Duodenal mucosa (tissue), 2 donors: ENCODE measurements around the gene CNTNAP2.

ENCODE experiments used
- H3K27ac ChIP-seq: one replicate; pipeline ENCODE4 v1.7.0; 2013; ENCODE audit warnings: low read depth, low read length
- H3K27me3 ChIP-seq, 2 donors: one replicate each; pipeline ENCODE4 v1.7.0; 2013; ENCODE audit warnings: low read length in 2 of 2, control low read depth in 1 of 2; ENCODE audit not compliant: insufficient read depth in 2 of 2, control insufficient read depth in 1 of 2
- H3K36me3 ChIP-seq, 2 donors: one replicate each; pipeline ENCODE4 v1.7.0; 2013; ENCODE audit warnings: low read length in 2 of 2, control low read depth in 1 of 2; ENCODE audit not compliant: insufficient read depth in 2 of 2, control insufficient read depth in 1 of 2
- H3K4me1 ChIP-seq, 2 donors: one replicate each; pipeline ENCODE4 v1.7.0; 2013; ENCODE audit warnings: low read length in 2 of 2, control low read depth in 1 of 2; ENCODE audit not compliant: insufficient read depth in 2 of 2, control insufficient read depth in 1 of 2
- H3K4me3 ChIP-seq, 2 donors: one replicate each; pipeline ENCODE4 v1.7.0; 2013; ENCODE audit warnings: low read length in 2 of 2, low read depth in 1 of 2
- H3K9ac ChIP-seq, 2 donors: one replicate each; pipeline ENCODE4 v1.7.0; 2013; ENCODE audit warnings: low read length in 2 of 2, low read depth in 1 of 2
- H3K9me3 ChIP-seq, 2 donors: one replicate each; pipeline ENCODE4 v1.7.0; 2013; ENCODE audit warnings: low read length in 2 of 2, control low read depth in 1 of 2; ENCODE audit not compliant: control insufficient read depth in 1 of 2

Gene CNTNAP2

DNA sequence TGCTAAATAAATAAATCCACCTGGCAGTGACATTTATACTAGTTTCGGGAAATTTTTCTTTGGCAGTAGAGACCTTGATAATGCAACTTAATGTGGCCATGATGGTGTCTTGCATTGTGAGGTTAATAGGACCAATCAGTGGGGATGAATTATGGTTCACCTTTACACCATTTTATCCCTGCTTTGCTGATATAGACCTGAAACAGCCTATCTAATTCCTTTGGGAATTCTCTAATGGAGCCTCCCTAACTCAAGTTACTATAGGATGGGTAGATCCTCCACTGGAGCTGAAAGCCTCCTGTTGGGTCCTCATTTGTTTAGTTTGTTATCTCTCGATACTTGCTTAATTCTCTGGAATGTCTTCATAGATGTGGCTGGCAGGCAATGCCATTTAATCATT lies 276.7 kb downstream of the CNTNAP2 start:
- H3K27me3 ChIP-seq: no peaks in the 10 kb centered on the region
- no peak overlapping the region for H3K27ac ChIP-seq
- H3K9ac ChIP-seq: no peak overlapping the region
- peaks cover 3 to 7% of the 10 kb centered on the region in 2 donors for H3K9me3 ChIP-seq
- H3K4me1 ChIP-seq: no peaks in the 10 kb centered on the region
- no peaks in the 10 kb centered on the region for H3K36me3 ChIP-seq
- H3K4me3 ChIP-seq: no peak overlapping the region

DNA sequence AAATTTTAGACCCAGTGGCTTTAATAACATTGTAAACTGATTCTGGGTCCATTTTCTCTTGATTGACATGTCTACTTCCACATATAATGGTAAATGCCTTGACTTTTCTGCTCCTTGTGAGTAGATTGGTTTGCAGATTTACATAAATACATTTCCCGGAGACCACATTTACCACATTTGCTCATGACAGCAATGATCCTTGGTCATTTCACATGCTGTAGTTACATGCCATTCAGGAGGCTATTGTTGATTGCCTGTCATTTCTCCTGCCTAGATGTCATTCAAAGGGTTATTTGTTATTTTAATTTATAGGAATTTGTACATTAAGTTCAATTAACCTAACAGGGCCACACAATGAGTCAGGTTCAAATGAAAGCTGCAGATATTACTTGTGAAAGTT lies 280.5 kb downstream of the CNTNAP2 start:
- Histone ChIP-seq H3K9me3 (peaks cover 7 to 9% of the 10 kb centered on the region in 2 donors), H3K9ac (no peak overlapping the region), H3K36me3 (no peaks in the 10 kb centered on the region), H3K4me1 (no peaks in the 10 kb centered on the region), H3K27ac (no peak overlapping the region), H3K4me3 (no peak overlapping the region), H3K27me3 (no peaks in the 10 kb centered on the region)

DNA sequence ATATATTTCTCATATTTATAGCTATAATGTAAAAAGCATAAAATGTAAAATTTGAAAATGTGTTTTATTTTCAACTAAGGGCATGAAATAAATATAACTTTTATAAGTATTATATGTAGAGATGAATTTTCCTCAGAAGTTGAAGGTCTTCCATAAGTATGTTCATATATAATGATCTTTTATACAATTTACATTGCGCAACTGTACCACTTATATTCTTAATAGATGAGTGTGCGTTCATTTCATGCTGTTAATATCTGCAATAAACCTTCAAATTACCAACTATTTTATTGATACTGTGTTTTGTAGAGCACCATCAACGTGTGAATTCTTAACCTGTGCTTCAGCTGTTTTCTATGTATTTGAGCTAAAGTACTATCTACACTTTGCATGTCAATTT lies 285.3 kb downstream of the CNTNAP2 start:
- Histone ChIP-seq H3K4me1 (no peaks in the 10 kb centered on the region), H3K36me3 (no peaks in the 10 kb centered on the region), H3K27ac (no peak overlapping the region), H3K9me3 (peaks cover 3 to 6% of the 10 kb centered on the region in 2 donors), H3K9ac (no peak overlapping the region), H3K4me3 (no peak overlapping the region), H3K27me3 (no peaks in the 10 kb centered on the region)

DNA sequence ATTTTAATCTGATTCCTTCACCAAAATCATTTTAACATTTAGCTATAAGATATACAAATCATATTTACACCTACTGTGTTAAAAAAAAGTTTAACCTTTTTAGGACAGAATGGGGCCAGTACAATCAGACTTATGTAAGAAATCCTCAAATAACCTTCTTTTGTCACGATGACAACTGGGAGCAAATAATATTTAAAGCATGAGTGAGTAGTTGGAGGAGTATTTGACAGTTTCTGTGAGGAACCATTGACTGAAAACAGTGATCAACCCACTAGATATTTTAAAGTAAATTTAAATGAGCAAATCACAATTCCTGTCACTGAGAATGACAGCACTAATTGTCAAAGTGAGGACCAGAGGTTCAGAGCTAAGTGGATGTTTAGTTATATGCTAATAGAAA lies 289.1 kb downstream of the CNTNAP2 start:
- Histone ChIP-seq H3K9me3 (peaks cover 1 to 8% of the 10 kb centered on the region in 2 donors), H3K4me3 (no peak overlapping the region), H3K4me1 (no peaks in the 10 kb centered on the region), H3K9ac (no peak overlapping the region), H3K36me3 (no peaks in the 10 kb centered on the region), H3K27ac (no peak overlapping the region), H3K27me3 (no peaks in the 10 kb centered on the region)

DNA sequence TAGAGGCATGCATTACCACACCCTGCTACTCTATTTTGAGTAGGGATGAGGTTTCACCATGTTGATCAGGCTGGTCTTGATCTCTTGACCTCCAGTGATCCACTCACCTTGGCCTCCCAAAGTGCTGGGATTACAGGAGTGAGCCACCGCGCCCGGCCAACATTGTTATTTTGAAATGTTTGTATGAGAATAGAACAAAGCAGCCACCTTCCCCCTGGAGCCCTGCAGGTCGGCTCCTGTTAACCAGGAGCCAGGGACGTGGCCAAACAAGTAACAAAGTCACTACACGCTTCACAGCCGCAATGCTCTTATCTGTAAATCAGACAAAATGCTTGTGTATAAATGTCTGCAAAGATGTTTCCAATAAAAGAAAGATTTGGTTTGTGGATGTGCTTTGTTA lies 295.4 kb downstream of the CNTNAP2 start:
- Histone ChIP-seq H3K9me3 (peaks cover 8 to 14% of the 10 kb centered on the region in 2 donors), H3K9ac (no peak overlapping the region), H3K27me3 (no peaks in the 10 kb centered on the region), H3K4me3 (no peak overlapping the region), H3K4me1 (no peaks in the 10 kb centered on the region), H3K27ac (no peak overlapping the region), H3K36me3 (no peaks in the 10 kb centered on the region)

DNA sequence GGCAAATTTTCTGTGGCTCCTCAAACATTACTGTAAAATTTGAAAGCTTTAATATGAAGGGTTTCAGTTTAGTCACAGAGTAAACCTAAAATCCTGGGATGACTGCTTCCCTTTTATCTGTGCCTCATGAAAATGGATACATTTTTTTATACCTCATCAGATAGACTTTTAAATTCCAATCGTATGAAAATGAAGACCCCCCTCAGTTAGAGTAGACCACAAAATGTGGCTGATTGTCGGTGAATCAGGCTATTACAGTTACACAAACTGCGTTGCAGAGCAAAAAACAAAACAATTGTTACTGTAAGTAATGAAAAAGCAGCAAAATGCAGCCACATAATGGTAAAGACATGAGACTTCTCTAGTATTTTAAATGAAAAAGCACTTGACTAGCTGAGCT lies 296.2 kb downstream of the CNTNAP2 start:
- Histone ChIP-seq H3K9ac (no peak overlapping the region), H3K27ac (no peak overlapping the region), H3K36me3 (no peaks in the 10 kb centered on the region)

DNA sequence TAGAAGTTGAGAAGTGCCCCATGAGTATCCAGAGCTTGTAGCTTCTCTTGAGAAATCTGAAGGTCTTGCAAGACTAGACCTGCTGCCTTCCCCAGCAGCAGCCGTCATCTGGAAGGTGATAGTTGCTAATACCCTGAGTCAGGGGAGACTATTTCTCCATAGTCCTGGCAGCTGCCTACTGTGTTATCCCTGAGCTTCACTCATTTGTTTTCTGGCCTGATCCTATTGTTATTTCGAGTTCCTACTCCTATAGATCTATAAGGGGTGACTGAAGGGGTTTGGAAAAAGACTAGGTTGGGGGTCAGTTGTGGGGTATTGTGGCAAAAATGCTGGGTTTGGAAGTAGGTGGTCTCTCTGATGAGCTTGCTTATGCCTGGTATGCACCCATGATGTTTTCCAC lies 297.8 kb downstream of the CNTNAP2 start:
- no peaks in the 10 kb centered on the region for H3K4me1 ChIP-seq
- H3K27ac ChIP-seq: no peak overlapping the region
- no peaks in the 10 kb centered on the region for H3K36me3 ChIP-seq
- no peak overlapping the region for H3K4me3 ChIP-seq
- peaks cover 8 to 14% of the 10 kb centered on the region in 2 donors for H3K9me3 ChIP-seq
- H3K9ac ChIP-seq: no peak overlapping the region
- H3K27me3 ChIP-seq: no peaks in the 10 kb centered on the region

More for the DNA sequence above, 296.2 kb downstream of the CNTNAP2 start:
- Histone ChIP-seq H3K4me1 (no peaks in the 10 kb centered on the region), H3K27me3 (no peaks in the 10 kb centered on the region), H3K4me3 (no peak overlapping the region), H3K9me3 (peaks cover 8 to 14% of the 10 kb centered on the region in 2 donors)

DNA sequence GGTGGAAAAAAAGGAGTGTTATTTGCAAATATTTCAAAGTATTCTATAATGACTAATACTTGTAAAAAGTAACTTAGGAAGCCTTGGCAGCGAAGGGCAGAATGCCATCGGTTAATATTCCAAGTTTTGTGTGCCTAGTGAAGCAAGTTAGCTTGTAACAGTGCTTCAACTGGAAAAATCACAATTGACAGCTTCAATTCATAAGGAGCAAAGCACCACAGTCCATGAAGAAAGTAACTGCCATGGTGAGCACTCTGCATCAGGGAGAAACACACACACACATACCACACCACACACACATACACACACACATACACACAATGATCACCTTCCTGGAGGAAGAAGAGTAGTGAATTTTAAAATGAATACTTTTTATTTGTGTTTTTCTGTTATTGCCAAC lies 298.3 kb downstream of the CNTNAP2 start:
- no peaks in the 10 kb centered on the region for H3K27me3 ChIP-seq
- no peaks in the 10 kb centered on the region for H3K4me1 ChIP-seq
- no peaks in the 10 kb centered on the region for H3K36me3 ChIP-seq
- no peak overlapping the region for H3K4me3 ChIP-seq
- H3K9me3 ChIP-seq: peaks cover 6 to 14% of the 10 kb centered on the region in 2 donors
- no peak overlapping the region for H3K27ac ChIP-seq
- H3K9ac ChIP-seq: no peak overlapping the region

DNA sequence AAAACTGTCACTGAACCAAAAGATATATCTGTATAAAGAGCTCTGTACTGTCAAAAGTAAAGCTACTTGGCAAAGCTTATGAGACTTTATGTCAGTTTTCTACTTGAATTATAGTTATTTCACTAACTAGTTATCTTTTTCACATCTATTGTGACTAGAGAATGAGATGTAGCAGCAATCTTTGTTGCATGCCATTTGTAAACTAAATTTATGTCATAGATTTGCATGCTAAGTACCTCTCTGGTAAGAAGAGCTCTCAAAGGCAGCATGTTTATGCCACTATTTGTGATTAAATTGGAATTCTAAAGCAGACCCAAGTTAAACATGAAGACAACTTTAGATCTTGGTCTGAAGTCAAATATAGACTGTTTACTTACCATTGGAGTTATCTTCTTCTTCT lies 300.6 kb downstream of the CNTNAP2 start:
- no peak overlapping the region for H3K4me3 ChIP-seq
- no peak overlapping the region for H3K9ac ChIP-seq
- H3K4me1 ChIP-seq: no peaks in the 10 kb centered on the region
- H3K27me3 ChIP-seq: no peaks in the 10 kb centered on the region
- H3K27ac ChIP-seq: no peak overlapping the region
- H3K9me3 ChIP-seq: peaks cover 3 to 14% of the 10 kb centered on the region in 2 donors
- no peaks in the 10 kb centered on the region for H3K36me3 ChIP-seq

DNA sequence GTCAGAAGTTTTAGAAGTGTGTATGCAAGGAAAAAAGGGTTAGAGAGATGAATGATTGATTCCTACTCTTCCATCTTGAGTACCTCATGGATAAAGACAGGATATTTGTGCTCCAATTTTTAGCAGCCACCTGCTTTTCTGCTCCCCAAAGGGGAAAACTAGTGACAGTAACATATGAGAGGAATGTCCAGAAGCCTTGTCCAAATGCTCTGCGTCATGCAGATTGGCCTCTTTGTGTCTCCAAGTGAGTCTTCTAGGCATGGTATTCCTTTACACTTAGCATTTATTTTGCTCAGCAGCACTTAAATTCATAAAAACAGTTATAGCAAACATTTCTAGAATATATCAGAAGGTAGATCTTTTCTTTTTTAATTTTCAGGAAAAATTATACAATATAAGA lies 306.8 kb downstream of the CNTNAP2 start:
- peaks cover 0 to 3% of the 10 kb centered on the region in 2 donors for H3K9me3 ChIP-seq
- no peak overlapping the region for H3K27ac ChIP-seq
- H3K9ac ChIP-seq: no peak overlapping the region
- no peaks in the 10 kb centered on the region for H3K36me3 ChIP-seq
- no peak overlapping the region for H3K4me3 ChIP-seq
- H3K27me3 ChIP-seq: no peaks in the 10 kb centered on the region
- no peaks in the 10 kb centered on the region for H3K4me1 ChIP-seq

DNA sequence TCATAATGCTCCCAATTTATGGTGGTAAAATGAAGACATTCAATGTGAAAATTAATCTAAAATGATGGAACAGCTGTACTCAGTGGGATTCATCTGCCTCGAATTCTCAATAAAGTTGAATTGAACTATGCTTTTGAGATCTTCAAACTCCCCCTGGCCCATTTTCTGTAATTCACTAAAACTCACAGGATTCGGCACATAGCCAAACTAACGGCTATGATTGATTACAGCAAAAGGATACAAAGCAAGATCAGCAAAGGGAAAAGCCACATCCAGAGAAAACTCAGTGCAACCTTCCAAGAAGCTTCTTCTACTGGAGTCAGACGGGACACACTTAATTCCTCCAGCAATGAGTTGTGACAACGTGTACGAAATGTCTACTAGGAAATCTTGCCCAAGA lies 307.5 kb downstream of the CNTNAP2 start:
- H3K27me3 ChIP-seq: no peaks in the 10 kb centered on the region

More for the DNA sequence above, 307.5 kb downstream of the CNTNAP2 start:
- Histone ChIP-seq H3K9ac (no peak overlapping the region), H3K27ac (no peak overlapping the region), H3K4me1 (no peaks in the 10 kb centered on the region), H3K9me3 (peaks cover 0 to 3% of the 10 kb centered on the region in 2 donors), H3K4me3 (no peak overlapping the region), H3K36me3 (no peaks in the 10 kb centered on the region)
